D721Med (cell line): ENCODE results near the gene RGS7.

Source experiments
- DNase-seq: peaks from one replicate; pipeline ENCODE4 v3.0.0; 2011; ENCODE audit warnings: low spot score; ENCODE audit not compliant: insufficient read length
- FAIRE-seq: peaks from 2 replicates; lab custom pipeline; 2011; peaks lifted over from hg19 to GRCh38; lab: Jason Lieb, UNC
- CTCF ChIP-seq: IDR thresholded peaks from 2 replicates; pipeline ENCODE4 v1.5.1; 2012; ENCODE audit warnings: mild to moderate bottlenecking, control low read depth; ENCODE audit not compliant: insufficient read depth; ENCODE audit errors: missing control alignments

The RGS7 gene

GRCh38 chr1:241181971-241182370 lies 175.0 kb downstream of the RGS7 start:
- no peak for TF ChIP-seq CTCF
- DNase-seq = no peak
- FAIRE-seq = no peak

GRCh38 chr1:241181471-241181870 lies 175.5 kb downstream of the RGS7 start:
- no peak for FAIRE-seq
- TF ChIP-seq CTCF = no peak
- no peak for DNase-seq

GRCh38 chr1:241180569-241180968 lies 176.4 kb downstream of the RGS7 start:
- no peak for TF ChIP-seq CTCF
- FAIRE-seq = no peak
- no peak for DNase-seq

- FAIRE-seq (no peak), DNase-seq (no peak)
- TF ChIP-seq CTCF = no peak
Observed at GRCh38 chr1:241177660-241178059, 179.3 kb downstream of the RGS7 start.

- DNase-seq = no peak
- FAIRE-seq = no peak
- TF ChIP-seq CTCF = no peak
Observed at GRCh38 chr1:241172486-241172885, 184.5 kb downstream of the RGS7 start.

GRCh38 chr1:241171991-241172390 lies 185.0 kb downstream of the RGS7 start:
- no peak for TF ChIP-seq CTCF
- DNase-seq = no peak
- no peak for FAIRE-seq

- FAIRE-seq (no peak), DNase-seq (no peak)
Observed at GRCh38 chr1:241167121-241167630, 189.8 kb downstream of the RGS7 start.

More at GRCh38 chr1:241167121-241167630, 189.8 kb downstream of the RGS7 start:
- TF ChIP-seq CTCF = no peak
